HK-2 (cell line): ENCODE measurements around the gene ZNF862.

Experiments used
- DNase-seq: peaks from one replicate; pipeline ENCODE4 v3.0.0-alpha.2; 2018; ENCODE audit not compliant: unreplicated experiment

Gene ZNF862

DNA sequence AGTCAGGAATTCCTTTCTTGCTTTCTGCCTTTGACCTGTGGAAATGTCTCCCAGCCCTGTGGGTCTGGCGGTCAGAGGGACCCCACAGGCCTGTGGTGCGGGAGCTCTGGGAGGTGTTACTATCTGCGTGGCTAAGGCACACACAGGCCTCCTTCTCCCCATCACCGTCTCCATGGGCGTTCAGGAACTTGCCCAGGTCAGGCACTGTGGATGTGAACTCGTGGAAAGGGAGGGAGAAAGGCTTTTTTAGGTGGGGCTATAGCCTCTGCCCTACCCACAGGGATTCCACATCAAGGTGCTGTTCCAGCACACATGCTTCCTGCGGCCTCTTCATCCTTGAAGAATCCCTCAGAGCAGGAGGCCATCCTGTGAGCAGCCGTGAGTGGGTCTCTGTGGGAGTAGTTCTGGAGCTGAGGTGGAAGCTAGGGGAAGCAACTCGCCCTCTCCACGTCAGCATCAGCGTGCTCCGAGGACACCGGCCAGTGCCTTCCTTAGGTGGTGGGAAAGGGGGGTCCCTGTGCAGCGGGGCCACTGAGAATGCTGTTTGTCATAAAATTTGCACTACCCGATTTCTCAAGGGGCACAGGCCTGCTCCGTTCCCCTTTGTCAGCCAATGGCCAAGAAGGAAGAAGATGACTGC lies 28.1 kb downstream of the ZNF862 start:
- DNase-seq = no peak

DNA sequence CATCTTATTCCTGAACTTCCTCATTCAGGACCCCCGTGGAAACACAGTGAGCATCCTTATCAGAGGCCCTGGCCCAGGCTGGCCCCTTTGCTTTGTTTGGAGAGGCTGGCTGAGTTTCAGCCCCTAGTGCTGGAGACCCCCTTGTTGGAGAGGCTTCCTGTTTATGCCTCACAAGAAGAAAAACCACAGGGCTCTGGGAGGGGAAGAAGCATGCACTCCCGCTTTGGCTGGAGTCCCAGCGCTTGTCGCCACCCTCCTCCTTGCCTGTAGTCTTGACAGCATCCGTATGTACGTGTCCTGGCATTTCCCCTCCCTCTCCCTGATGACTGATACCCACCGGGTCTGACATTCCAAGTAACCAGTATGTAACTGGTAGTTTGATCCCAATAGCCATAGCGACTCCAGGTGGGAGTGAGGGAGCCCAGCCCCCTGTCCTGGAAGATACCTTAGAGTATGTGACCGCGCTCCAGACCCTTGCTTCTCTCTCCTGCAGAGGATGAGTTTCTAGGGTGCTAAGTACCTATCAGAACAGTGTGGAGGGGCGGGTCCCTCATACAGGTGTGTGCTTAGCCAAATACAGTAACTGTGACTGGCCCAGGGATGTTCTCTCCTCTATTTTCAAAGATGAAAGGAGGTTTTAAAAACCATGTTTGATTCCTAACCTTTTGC lies 28.7 kb downstream of the ZNF862 start:
- DNase-seq = no peak

DNA sequence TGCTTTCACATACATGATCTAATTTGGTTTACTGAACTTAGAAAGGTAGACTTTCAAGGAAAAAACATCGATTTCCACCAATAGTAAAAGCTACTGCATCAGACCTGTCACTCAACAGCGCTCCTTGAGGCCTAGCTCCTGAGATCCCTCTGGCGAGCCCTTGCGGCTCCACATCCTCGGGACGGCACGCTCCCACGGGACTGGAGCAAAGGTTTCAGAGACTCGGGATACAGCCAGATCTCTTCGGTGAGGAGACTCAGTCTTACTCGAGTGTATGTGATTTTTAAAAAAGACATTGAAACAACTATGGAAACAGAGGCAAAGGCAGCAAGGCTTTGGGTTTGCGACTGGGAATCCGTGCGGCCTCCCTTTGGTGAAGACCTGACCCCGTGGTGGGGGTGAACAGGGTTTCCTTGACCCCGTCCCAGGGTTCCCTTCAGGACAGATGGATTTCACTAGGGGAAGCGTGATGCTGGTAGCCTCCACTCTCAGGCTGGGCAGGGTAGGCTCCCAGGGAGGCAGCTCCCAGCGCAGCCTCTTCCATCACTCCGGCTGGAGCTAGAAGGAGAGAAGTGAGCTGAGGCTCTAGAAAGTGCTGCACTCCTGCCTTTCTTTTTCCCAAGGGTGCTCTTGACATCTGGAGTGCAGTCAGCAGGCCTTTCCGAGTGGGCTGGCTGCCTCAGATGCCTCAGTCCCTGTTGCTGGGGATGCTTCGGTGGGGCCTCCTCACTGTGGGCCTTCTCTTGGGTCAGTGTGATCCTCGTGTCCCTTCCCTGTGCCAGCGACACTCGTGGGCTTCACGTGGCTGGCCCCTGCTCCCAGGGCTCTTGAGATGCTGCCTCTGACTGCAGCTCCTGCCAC lies 29.8 kb downstream of the ZNF862 start:
- no peak for DNase-seq

DNA sequence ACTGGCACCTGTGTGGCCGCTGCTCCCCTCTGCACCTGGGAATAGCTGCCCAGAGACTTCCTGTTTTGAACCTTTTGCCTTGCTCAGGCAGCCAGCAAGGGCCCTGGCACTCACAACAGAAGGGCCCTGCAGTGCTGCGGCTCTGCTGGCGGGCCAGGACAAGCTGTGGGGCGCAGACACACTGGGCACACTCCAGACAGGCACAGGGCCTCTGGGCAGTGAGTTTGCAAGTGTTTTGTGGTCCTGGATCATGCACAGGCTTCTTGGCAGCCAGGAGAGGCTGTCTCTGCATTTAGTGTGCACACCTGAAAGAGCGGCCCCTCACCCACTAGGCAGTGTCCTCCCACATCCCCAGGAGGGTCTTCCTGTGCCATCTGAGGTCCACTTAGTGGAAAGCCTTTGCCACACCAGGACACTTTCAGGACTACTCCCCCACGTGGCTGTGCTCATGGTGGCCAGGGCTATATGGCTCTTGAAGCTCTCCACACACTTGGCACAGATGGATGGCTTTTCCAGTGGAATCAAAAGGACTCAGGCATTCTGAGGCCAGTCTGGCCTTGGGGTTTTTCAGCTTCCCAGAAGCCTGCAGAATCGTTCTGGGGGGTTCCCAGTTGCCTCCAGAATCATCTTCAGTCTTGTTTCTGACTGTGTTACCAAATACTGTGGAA lies 30.6 kb downstream of the ZNF862 start:
- no peak for DNase-seq

DNA sequence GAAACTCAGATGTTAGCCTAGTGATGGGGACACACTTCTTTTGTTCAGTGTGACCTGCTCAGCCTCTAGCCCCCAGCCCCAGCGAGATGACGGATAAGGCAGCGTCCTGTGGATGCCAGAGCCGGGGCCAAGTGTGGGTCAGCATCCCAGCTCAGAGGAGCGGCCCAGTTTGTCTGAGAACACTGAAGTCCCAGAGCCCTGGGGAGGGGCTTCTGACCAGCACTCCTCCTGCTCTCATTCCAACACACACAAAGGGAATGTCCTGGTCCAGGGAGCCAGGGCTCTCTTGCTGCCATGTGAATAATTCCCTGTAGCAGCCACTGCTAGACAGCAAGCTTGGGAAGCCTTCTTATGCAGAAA lies 31.1 kb downstream of the ZNF862 start:
- DNase-seq = no peak

DNA sequence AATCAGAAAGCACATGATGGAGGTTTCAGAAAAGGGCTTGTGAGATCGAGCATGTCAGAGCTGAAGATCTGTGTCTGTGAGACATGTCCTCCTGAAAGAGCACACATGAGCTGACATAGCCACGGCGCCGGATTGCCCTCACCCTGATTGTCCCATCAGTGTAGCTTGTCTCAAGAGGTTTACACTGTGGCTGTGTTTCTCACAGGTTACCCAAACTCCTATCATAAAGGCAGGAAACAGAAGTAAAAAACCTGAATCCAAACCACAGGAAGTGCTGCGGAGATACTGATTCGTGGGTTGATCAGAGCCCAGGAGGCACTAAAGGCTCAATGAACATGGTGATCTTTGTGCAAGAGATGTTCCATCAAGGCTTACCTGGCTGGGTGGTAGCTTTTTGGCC lies 31.7 kb downstream of the ZNF862 start:
- DNase-seq = no peak

DNA sequence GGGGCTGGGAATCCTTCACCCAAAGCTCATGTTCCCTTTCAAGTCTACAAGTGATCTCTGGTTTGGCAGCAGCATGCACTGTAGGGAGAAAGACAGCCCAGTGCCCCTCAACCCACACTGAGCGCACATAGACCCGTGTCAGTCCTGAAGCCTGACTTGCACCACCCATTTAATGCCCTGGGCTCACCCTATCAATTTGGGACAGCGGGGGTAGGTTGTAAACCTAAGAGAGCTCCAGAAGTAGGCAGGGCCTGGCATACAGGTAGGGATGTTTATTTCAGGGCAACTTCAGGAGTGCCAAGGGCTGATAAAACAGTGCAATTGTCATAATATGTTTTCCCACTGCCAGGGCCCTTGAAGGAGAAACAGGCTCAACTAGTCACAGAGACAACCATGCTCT lies 32.1 kb downstream of the ZNF862 start:
- no peak for DNase-seq

DNA sequence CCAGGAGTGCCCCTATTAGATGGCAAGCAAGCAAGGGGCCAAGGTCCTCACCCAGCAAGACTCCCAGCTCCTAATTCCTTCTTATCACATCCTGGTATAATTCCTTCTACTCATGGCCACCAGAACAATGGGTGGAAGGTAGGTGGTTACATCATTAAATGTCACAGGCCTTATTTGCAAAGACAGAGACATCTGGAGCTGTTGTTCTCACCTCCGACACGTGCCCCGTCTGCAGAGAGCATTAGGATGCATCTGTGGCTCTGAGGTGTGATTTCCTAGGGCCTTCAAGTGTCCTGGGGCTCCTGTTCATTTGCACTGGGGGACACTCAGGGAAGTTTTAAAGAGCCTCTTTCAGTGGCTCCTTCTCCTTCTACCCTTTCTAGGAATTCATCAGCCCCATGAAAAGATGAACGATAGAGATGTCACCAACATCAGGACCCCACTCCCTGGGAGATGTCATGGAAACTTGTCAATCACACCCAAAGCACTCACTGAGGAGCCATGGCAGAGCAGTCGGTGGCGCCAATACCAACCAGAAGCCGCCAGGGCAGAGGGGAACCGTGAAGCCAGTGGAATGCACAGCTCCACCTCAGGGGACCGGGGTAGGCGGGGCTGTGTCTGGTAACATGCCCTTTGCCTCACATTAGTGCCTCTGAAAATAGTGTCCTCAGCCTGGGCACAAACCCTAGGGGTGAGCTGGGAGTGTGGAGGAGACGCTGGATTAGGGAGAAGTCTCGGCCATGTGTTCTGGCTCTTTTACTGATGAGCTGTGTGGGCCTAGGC lies 32.7 kb downstream of the ZNF862 start:
- no peak for DNase-seq

DNA sequence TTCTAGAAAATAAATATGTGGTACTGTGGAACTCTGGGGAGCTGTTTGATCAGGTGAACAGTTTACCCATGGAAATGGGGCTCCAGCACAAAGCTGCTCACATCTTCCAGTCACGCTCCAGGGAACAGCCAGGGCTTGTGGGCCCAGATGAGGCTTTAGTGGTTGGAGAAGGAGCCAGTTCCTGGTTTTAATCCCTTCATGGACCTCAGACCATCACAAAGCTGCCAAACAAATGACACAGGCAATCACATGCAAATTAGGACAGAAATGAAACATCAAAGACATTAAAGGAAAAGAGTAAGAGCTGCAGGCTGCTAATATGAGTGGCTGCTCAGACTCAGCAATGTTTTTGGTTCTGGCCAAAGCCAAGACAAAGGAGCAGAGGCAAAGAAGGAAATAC lies 33.4 kb downstream of the ZNF862 start:
- no peak for DNase-seq

DNA sequence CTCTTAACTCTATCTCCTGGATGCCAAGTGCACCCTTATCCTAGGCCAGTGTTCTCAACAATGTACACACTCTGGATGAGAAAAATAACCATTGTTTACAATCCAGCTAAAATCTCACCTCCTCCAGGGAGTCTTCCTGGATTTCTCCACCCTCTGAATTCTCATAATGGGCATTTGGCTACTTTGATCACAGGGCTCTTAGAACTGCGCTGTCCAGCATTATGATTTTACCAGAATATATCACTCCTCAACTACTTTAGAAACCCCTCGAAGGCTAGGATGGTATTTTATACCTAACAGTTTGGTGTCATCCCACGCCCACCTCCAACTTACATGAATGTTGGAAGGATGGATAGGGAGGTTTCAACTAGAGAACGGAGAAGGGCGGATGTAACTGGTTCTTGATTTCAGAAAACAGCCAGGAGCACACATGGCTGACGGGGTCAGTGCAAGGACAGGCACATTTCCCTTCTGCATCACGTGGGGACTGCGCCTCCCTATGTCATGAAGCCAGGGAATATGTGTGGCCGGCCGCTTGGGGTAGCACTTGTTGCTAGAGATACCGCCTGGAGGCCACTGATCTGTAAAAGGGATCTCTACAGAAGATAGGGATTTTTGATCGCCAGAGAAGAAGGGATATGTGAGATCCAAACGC lies 34.4 kb downstream of the ZNF862 start:
- DNase-seq = peak; percentile 75

DNA sequence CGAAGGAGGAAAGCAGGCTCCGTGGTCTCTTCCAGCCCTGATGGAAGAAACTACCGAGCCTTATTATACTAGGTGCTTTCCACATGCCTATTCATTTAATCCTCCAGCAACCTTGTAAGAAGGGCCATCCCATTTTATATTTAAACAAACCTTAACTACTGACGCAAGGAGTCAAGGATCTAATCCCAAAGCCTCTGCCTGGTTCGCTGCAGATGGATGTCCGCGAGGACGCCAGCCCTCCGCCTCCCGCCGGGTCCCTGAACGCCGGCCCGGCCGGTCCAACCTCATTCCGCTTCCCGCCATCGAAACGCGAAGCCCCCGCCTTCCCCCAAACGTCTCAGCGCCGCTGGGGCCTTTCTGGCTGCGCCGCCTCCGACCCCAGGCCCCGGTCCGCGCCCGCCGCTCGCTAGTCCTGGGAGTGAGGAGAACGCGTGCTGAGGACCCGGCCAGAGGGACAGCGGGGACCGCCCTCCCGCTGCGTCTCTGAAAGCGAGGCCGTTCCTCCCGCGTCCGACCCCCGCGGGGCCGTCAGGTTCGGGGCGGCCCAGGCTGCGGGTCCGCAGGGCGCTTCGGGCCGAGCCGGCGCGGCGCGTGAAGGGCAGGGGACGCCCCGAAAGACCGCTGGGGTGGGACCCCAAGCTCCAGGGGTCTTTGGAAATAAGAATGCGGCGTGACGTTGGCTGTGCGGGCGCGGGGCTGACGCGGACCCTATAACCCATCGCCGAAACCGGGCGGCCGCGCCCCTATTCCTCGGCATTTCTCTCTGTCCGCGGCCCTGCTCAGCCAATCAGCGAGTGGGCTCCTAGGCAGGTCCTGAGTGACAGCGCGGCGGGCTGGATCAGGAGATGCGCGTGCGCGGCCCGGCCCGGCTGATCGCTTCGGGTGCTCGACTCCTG lies 35.1 kb downstream of the ZNF862 start, which contains the start of gene ATP6V0E2:
Gene ATP6V0E2 (plus strand): TSS at position 896 of the 896 bp plus-strand sequence. CDS start 97 bp downstream, outside the sequence.
- peak; percentile 96 for DNase-seq

DNA sequence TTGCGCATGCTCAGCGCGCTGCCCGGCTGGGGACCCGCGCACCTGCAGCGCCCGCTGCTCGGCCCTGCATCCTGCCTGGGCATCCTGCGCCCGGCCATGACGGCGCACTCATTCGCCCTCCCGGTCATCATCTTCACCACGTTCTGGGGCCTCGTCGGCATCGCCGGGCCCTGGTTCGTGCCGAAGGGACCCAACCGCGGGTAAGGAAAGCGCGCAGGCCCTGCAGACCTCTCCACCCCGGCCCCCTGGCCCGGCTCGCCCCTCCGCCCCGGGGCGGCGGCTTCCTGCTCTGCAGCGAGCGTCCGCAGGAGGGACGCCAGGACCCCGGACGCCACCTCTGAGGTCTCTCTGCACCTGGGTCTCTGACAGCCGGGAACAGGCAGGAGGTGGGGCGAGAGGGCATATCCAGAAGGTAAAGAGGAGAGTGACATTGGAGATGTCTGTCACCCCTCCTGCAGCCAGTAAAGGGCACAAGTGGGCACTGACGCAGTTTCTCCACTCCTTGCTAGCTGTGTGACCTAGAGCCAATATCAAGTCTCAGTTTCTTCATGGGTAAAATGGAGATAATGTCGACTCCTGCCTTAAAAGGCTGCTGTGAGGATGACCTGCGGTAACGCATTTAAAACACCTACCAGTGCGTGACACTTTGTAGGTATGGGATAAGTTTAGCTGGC lies 35.9 kb downstream of the ZNF862 start:
- DNase-seq = no peak

DNA sequence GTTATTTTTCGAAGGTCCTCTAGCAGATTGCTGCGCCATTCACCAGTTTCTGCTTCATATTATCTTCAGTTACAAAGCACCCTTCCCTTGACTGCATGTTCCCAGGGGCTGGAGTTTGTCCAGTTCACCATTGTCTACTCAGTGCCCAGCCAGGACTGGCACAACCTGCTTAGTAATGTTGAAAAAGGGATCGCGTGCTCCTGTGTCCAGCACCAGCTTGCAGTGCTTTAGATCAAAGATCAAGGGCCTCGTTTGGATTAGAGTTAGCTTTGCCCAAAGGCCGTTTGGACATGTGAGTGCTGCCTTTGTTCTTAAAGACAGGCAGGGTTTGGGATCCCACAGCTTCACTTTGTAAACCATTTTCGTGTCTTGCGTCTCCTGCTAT lies 36.5 kb downstream of the ZNF862 start:
- no peak for DNase-seq

DNA sequence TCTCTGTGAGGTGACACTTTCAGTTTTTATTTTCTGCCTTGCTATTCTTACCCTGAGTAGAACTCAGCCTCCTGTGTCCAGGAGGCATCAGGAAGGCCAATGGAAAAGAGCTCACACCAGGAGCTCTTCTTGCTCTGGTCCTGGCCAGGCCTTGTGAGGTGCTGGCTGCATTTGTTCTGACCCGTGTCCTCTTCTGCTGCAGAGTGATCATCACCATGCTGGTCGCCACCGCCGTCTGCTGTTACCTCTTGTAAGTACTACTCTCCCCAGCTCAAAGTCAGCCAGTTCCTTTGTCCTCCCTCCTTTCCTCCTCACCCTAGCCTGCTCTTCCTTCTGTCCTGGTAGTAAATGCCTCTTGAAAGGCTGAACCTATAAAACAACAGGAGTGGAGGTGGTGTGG lies 37.2 kb downstream of the ZNF862 start:
- DNase-seq = no peak

DNA sequence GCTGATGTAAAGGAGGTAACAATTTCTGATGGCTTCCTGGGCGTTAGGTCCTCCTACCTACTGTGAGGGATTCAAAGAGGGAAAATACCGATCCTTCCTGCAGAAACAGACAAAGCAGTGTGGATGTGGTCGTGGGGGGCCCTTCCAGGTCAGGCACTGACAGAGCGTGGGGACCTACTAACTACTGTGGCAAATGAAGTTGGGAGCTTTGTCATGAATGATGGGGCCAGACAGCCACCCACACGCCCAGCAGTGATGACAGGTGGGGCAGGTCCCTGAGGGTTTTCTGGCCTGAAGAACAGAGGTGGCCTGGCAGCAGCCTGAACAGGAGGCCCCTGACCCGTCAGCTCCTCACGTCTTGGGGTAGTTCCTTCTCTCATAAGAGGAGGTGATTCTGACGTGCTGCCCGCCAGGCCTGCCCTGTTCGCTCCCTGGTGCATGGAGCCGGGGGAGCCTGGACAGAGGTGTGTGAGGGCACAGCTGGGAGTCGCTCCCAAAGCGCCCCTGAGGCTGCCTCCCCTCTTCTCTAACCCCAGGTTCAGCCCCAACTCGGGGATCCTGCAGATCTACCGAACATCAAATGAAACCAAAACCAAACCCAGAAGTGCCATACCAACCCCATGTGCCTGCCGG lies 39.8 kb downstream of the ZNF862 start:
- DNase-seq = no peak

DNA sequence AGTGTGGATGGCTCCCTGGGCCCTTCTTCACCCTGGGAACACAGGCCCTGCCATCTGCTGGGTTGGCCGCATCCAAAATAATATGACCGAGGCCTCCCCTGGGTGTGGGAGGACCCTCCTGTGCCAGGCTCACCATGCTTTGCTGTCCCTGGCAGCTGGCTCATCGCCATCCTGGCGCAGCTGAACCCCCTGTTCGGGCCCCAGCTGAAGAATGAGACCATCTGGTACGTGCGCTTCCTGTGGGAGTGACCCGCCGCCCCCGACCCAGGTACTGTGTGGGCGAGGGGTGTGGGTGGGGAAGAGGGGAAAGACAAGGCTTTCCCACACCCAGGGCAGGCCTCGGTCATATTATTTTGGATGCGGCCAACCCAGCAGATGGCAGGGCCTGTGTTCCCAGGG lies 40.3 kb downstream of the ZNF862 start:
- no peak for DNase-seq

DNA sequence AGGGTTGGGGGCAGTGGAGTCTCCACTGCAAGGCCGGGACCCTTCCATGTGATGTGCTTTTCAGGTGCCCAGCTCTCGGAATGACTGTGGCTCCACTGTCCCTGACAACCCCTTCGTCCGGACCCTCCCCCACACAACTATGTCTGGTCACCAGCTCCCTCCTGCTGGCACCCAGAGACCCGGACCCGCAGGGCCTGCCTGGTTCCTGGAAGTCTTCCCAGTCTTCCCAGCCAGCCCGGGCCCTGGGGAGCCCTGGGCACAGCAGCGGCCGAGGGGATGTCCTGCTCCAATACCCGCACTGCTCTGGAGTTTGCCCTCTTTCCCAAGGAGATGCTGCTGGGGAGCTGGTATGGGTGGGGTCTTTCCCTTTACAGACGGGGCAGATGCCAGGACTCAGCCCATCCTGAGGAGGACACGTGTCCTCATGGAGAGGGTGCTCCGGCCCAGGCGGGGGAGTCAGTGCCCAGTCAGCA lies 41.1 kb downstream of the ZNF862 start:
- DNase-seq = no peak

DNA sequence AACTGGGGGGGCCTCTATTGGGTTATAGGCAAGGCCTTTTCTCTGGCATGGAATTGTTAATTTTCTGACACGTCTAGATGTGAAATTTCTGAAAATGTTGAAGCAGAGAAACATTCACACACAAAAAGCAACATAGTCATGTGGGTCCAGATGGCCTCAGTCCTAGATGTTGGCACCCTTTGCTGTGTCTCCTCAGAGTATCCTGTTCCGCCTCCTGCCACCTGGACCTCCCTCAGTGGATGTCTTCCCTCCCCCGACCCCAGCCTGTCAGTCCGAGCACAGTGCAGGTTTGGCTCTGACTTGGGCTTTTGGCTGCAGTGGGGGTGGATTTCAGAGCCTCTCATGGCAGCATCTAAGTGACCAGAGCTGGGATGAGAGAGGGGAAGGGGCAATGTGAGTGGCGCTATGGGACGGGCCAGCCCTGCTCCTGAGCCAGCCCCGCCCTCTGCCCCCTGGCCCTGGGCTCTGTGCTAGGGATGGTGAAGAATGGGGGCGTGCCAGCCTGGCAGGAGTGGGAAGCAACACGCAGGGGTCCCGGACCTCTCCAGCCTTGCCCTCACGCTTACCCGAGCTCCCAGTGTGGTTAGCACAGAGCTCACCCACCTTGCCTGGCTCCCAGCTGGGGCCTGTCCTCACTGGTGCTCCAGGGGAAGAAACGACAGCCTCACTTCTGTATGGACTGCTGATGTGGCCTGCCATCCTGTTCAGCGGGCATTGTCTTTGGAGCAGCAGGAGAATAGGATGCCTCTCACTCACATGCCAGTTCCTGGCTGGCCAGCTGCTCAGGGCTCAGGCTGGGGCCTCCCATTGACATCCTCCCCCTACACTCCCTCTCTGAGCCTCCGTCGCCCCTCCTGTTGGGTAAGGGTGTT lies 41.8 kb downstream of the ZNF862 start:
- no peak for DNase-seq
